ENCODE data around the gene APP. TPM values are rescaled to one million over a fixed set of nuclear protein-coding genes. Genes with fewer than 3 reads are reported as not detected.
"Not testable (repeated sequence)": the region's sequence is repeated elsewhere in the genome, so short reads cannot be mapped to it uniquely, and the experiment has no call there.

Gene APP
- total RNA-seq, 2 donors from 2014 or later, result 38.5 to 81.4 TPM

DNA sequence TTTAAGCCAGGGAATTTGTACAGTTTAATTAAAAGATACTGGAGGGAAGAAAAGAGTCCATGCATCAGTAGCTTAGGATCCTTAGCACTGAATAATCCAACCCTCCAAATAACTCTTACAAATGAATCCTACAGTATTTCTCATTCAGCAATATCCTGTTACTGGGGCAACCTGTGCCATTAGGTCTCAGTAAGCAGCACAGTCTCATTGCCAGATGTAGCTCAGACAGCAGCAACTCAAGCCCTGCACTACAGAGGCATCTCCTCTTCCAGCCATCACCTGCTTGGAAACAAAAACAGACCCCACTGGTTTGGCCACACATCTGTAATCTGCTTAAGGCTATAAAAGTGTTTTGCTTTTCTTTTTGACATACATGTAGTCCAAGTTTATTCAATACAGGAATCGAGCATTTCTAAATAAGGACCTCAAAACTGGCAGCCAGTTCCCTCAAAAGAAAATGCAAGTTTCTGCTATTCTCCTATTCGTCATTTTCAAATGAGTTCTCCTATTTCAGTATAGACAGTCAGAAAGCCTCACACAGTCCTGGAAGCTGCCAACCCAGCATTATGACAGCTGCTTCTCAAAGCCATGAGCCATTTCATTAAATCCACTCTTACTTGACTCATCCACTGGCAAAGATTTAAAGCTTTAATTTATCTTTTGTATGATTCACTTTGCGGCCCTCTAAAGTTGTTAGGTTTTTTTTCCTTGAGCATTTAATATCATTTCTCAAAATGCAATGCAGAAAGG lies 129.0 kb downstream of the APP start:
- DNase-seq (ENCODE audit: low spot score in 2 of 2) (no peak), ATAC-seq (no peak)
- Mint-ChIP-seq H3K36me3 (peaks cover 6 to 12% of the 10 kb centered on the region in 2 donors), H3K9me3 (no peaks in the 10 kb centered on the region), H3K27ac (peak overlapping the region in 1 of 2 donors; percentile 40)

DNA sequence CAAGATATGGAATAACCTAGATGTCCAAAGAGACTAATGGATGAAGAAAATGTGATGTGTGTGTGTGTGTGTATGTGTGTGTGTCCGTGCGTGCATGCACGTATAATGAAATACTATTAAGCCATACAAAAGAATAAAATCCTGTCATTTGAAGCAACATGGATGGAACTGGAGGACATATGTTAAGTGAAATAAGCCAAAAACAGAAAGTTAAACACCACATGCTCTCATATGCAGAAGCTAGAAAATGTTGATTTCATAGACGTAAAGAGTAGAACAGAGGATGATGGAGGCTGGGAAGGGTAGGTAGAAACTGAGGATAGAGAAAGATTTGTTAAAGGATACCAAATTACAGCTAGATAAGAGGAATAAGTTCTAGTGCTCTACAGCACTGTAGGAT lies 133.7 kb downstream of the APP start:
- Mint-ChIP-seq H3K9me3 (no peaks in the 10 kb centered on the region), H3K27ac (no peak overlapping the region), H3K36me3 (peaks cover 0 to 11% of the 10 kb centered on the region in 2 donors)
- no peak for ATAC-seq
- no peak for DNase-seq (ENCODE audit: low spot score in 2 of 2)

- ATAC-seq (peak in 1 of 2 donors; percentile 24), DNase-seq (ENCODE audit: low spot score in 2 of 2) (no peak)
- Mint-ChIP-seq H3K36me3 (peaks cover 0 to 11% of the 10 kb centered on the region in 2 donors), H3K9me3 (no peaks in the 10 kb centered on the region), H3K27ac (no peak overlapping the region)
Observed at GRCh38 chr21:26032263-26032662, 138.3 kb downstream of the APP start.

- no peak for ATAC-seq
- H3K36me3 Mint-ChIP-seq, result peaks cover 0 to 6% of the 10 kb centered on the region in 2 donors
- H3K9me3 Mint-ChIP-seq, result no peaks in the 10 kb centered on the region
- no peak overlapping the region for H3K27ac Mint-ChIP-seq
- DNase-seq (ENCODE audit: low spot score in 2 of 2), result no peak
Observed at GRCh38 chr21:26028183-26028582, 142.4 kb downstream of the APP start.

- no peaks in the 10 kb centered on the region for H3K9me3 Mint-ChIP-seq
- DNase-seq (ENCODE audit: low spot score in 2 of 2) (no peak), ATAC-seq (no peak)
- peaks cover 0 to 2% of the 10 kb centered on the region in 2 donors for H3K36me3 Mint-ChIP-seq
- no peak overlapping the region for H3K27ac Mint-ChIP-seq
Observed at GRCh38 chr21:26027696-26028095, 142.9 kb downstream of the APP start.

- Mint-ChIP-seq H3K27ac (no peak overlapping the region), H3K36me3 (peaks cover 8 to 15% of the 10 kb centered on the region in 2 donors), H3K9me3 (no peaks in the 10 kb centered on the region)
- ATAC-seq (no peak), DNase-seq (ENCODE audit: low spot score in 2 of 2) (no peak)
Observed at GRCh38 chr21:26025536-26026512, 144.7 kb downstream of the APP start.

DNA sequence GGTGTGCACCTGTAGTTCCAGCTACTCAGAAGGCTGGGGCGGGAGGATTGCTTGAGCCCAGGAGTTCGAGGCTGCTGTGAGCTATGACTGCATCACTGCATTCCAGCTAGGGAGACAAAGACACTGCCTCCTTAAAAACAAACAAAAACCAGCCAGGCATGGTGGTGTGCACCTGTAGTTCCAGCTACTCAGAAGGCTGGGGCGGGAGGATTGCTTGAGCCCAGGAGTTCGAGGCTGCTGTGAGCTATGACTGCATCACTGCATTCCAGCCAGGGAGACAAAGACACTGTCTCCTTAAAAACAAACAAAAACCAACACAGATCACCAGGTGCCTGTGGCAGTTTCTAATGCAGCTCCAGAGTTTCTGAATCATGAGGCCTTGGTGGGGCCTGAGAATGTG lies 147.2 kb downstream of the APP start:
- H3K27ac Mint-ChIP-seq; ATAC-seq; H3K9me3 Mint-ChIP-seq; DNase-seq (ENCODE audit: low spot score in 2 of 2): not testable (repeated sequence)
- peaks cover 8 to 15% of the 10 kb centered on the region in 2 donors for H3K36me3 Mint-ChIP-seq

GRCh38 chr21:26022598-26023337 lies 147.8 kb downstream of the APP start:
- ATAC-seq, H3K27ac Mint-ChIP-seq: not testable (repeated sequence)
- H3K36me3 Mint-ChIP-seq, result peaks cover 8 to 15% of the 10 kb centered on the region in 2 donors

GRCh38 chr21:26020510-26020909 lies 150.1 kb downstream of the APP start:
- Mint-ChIP-seq H3K27ac (no peak overlapping the region), H3K9me3 (no peaks in the 10 kb centered on the region), H3K36me3 (peaks cover 8 to 15% of the 10 kb centered on the region in 2 donors)
- ATAC-seq, result no peak
- no peak for DNase-seq (ENCODE audit: low spot score in 2 of 2)

More at GRCh38 chr21:26022598-26023337, 147.8 kb downstream of the APP start:
- DNase-seq (ENCODE audit: low spot score in 2 of 2); H3K9me3 Mint-ChIP-seq: not testable (repeated sequence)

DNA sequence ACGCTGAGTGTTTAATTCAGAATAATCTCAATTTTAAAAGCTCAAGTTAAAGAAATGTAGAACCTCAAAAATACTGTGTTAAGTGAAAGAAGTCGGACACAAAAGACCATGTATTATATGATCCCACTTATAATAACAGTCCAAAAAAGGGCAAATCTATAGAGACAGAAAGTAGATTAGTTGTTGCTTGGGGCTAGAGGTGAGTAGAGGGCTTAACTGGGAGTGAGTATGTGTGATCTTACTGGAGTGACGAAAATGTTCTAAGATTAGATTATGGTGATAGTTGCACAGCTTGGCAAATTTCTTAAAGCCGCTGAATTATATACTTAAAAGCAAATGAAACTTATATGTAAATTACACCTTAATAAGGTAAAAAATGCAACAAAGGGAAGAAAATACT lies 150.5 kb downstream of the APP start:
- no peaks in the 10 kb centered on the region for H3K9me3 Mint-ChIP-seq
- no peak for DNase-seq (ENCODE audit: low spot score in 2 of 2)
- no peak for ATAC-seq
- peaks cover 8 to 15% of the 10 kb centered on the region in 2 donors for H3K36me3 Mint-ChIP-seq
- H3K27ac Mint-ChIP-seq, result no peak overlapping the region

GRCh38 chr21:26019236-26019635 lies 151.3 kb downstream of the APP start:
- no peak for ATAC-seq
- no peak for DNase-seq (ENCODE audit: low spot score in 2 of 2)
- no peaks in the 10 kb centered on the region for H3K9me3 Mint-ChIP-seq
- no peak overlapping the region for H3K27ac Mint-ChIP-seq
- peaks cover 8 to 15% of the 10 kb centered on the region in 2 donors for H3K36me3 Mint-ChIP-seq

- no peak overlapping the region for H3K27ac Mint-ChIP-seq
- DNase-seq (ENCODE audit: low spot score in 2 of 2) (no peak), ATAC-seq (no peak)
- H3K36me3 Mint-ChIP-seq, result no peaks in the 10 kb centered on the region
- H3K9me3 Mint-ChIP-seq, result no peaks in the 10 kb centered on the region
Observed at GRCh38 chr21:26013970-26014369, 156.6 kb downstream of the APP start.

- DNase-seq (ENCODE audit: low spot score in 2 of 2); H3K36me3 Mint-ChIP-seq; H3K27ac Mint-ChIP-seq; ATAC-seq; H3K9me3 Mint-ChIP-seq: not testable (repeated sequence)
Observed at GRCh38 chr21:26012482-26012881, 158.1 kb downstream of the APP start.

GRCh38 chr21:26011292-26011940 lies 159.2 kb downstream of the APP start:
- H3K9me3 Mint-ChIP-seq, result no peaks in the 10 kb centered on the region
- H3K27ac Mint-ChIP-seq, result no peak overlapping the region
- ATAC-seq (no peak), DNase-seq (ENCODE audit: low spot score in 2 of 2) (no peak)
- no peaks in the 10 kb centered on the region for H3K36me3 Mint-ChIP-seq

GRCh38 chr21:26007951-26008498 lies 162.5 kb downstream of the APP start:
- Mint-ChIP-seq H3K9me3 (no peaks in the 10 kb centered on the region), H3K27ac (no peak overlapping the region), H3K36me3 (no peaks in the 10 kb centered on the region)
- no peak for ATAC-seq
- no peak for DNase-seq (ENCODE audit: low spot score in 2 of 2)

- no peaks in the 10 kb centered on the region for H3K9me3 Mint-ChIP-seq
- H3K27ac Mint-ChIP-seq, result no peak overlapping the region
- no peaks in the 10 kb centered on the region for H3K36me3 Mint-ChIP-seq
- ATAC-seq (no peak), DNase-seq (ENCODE audit: low spot score in 2 of 2) (no peak)
Observed at GRCh38 chr21:26005464-26005863, 165.1 kb downstream of the APP start.

Data from activated naive CD4-positive, alpha-beta T cell treated with anti-CD3 and anti-CD28 coated beads, Interleukin-2, amount 50 U/mL, for 72 hours (primary cell).